ENCODE results near the gene NPTX2. TPM values are rescaled to one million over a fixed set of nuclear protein-coding genes. Genes with fewer than 3 reads are reported as not detected.

Gene NPTX2
- total and polyA plus RNA-seq, 2 of the 8 experiments (the other 6 are each of a cell fraction or from before 2014, with no cell fraction given): 18.4 to 19.2 TPM

DNA sequence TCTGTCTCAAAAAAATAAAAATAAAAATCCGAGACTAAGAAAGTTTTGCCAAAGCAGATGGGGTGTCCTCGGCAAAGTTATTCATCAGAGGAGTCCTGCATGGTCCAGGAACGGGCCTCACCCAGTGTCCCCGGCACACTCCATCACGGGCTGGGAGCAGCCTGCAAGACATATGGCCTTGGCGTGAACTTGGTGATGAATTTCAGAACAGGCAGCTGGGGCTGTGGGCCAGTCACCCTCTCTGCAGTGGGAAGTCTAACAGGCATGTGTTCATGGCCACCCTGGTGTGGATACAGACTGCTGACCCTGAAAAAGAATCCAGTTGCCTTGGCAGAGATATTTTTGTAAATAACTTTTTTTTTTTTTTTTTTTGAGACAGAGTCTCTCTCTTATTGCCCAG lies 34.7 kb downstream of the NPTX2 start:
- ChIA-PET POLR2A (ENCODE audit: partially characterized antibody) (no interaction called here), CTCF (ENCODE audit: partially characterized antibody) (no interaction called here)
- H2BK12ac ChIP-seq (ENCODE audit: low read depth, low read length): no peak overlapping the region
- no peak overlapping the region for H3K56ac ChIP-seq (replicated peaks; ENCODE audit: insufficient read length, low read depth, low read length)
- H3K27me3 ChIP-seq (replicated peaks in 1 of 4; ENCODE audit: control insufficient read depth in 3 of 4, extremely low read depth in 1 of 4, insufficient read depth in 3 of 4, low read length in 3 of 4): no peaks in the 10 kb centered on the region
- no peak overlapping the region for H3K27ac ChIP-seq (ENCODE audit: low read depth, low read length)
- H4K5ac ChIP-seq (ENCODE audit: insufficient read length, low read depth, low read length): no peak overlapping the region
- whole genome bisulfite sequencing, 2 experiments (ENCODE audit: extremely low coverage in 1 of 2, insufficient coverage in 1 of 2, insufficient read length in 1 of 2, insufficient replicate concordance in 2 of 2, low coverage in 1 of 2, low lambda C conversion rate in 2 of 2, missing lambda C conversion rate in 1 of 2): 95% methylated on average over 6 of the region's 6 CpGs; no CpG with 5 or more reads in 1 of the 2 experiments
- H4K8ac ChIP-seq (ENCODE audit: extremely low read depth, insufficient read depth, low read length): no peak overlapping the region
- no peak overlapping the region for H3K4ac ChIP-seq (replicated peaks; ENCODE audit: insufficient read length, low read depth, low read length)
- no peaks in the 10 kb centered on the region for H3K79me2 ChIP-seq (ENCODE audit: control insufficient read depth in 1 of 2, insufficient read depth in 2 of 2, low read length in 2 of 2)
- H2AK5ac ChIP-seq (ENCODE audit: low read depth, low read length): no peak overlapping the region
- H3K14ac ChIP-seq (ENCODE audit: insufficient read length): no peak overlapping the region
- H4K91ac ChIP-seq (replicated peaks; ENCODE audit: insufficient read length, low read length): no peak overlapping the region
- H3K23me2 ChIP-seq (ENCODE audit: low read depth, low read length): no peaks in the 10 kb centered on the region
- no peak overlapping the region for H3K23ac ChIP-seq (ENCODE audit: insufficient read length)
- no peaks in the 10 kb centered on the region for H3K36me3 ChIP-seq (ENCODE audit: control insufficient read depth in 2 of 4, insufficient read depth in 4 of 4, low read length in 3 of 4)
- DNase-seq (ENCODE audit: low read depth in 1 of 2, low spot score in 2 of 2) (no peak), FAIRE-seq (no peak)
- H2BK15ac ChIP-seq (ENCODE audit: low read length): no peak overlapping the region
- no peaks in the 10 kb centered on the region for H3K9me3 ChIP-seq (ENCODE audit: insufficient read depth in 2 of 2, low read depth in 1 of 2, low read length in 1 of 2)
- no peaks in the 10 kb centered on the region for H3K4me1 ChIP-seq (replicated peaks in 1 of 4; ENCODE audit: control insufficient read depth in 3 of 4, insufficient read depth in 4 of 4, low read length in 3 of 4)
- no peak overlapping the region for H2BK120ac ChIP-seq (replicated peaks; ENCODE audit: low read depth, low read length)
- H3K18ac ChIP-seq (ENCODE audit: extremely low read depth, low read length): no peak overlapping the region
- H3K9ac ChIP-seq (replicated peaks in 1 of 4; ENCODE audit: extremely low read depth in 1 of 4, low read depth in 3 of 4, low read length in 3 of 4): no peak overlapping the region
- H2AFZ ChIP-seq (ENCODE audit: low read length): no peak overlapping the region
- H4K20me1 ChIP-seq (replicated peaks in 1 of 2; ENCODE audit: control insufficient read depth in 1 of 2, insufficient read depth in 2 of 2, low read length in 2 of 2): no peaks in the 10 kb centered on the region
- H3K4me3 ChIP-seq (ENCODE audit: extremely low read depth in 1 of 4, insufficient read depth in 2 of 4, low read depth in 3 of 4, low read length in 4 of 4): no peak overlapping the region
- H3K4me2 ChIP-seq (ENCODE audit: insufficient read depth in 1 of 2, low read depth in 2 of 2, low read length in 2 of 2): no peak overlapping the region
- H2BK20ac ChIP-seq (ENCODE audit: low read length): no peak overlapping the region
- no peaks in the 10 kb centered on the region for H3K79me1 ChIP-seq (ENCODE audit: low read depth, low read length)
- no peak overlapping the region for H2BK5ac ChIP-seq (ENCODE audit: low read depth, low read length)
- TF ChIP-seq TEAD4 (IDR thresholded peaks at IDR 0.05; ENCODE audit: low read depth, low read length): no peak
- TF ChIP-seq TCF12 (IDR thresholded peaks at IDR 0.05; ENCODE audit: low read depth, low read length): no peak
- TF ChIP-seq JUN (IDR thresholded peaks at IDR 0.05; ENCODE audit: low read depth, low read length): no peak
- no peak for TF ChIP-seq TBP (IDR thresholded peaks at IDR 0.05; ENCODE audit: low read depth, low read length)
- no peak for TF ChIP-seq ASH2L (IDR thresholded peaks at IDR 0.05; ENCODE audit: low read length)
- TF ChIP-seq, protein P1, sequence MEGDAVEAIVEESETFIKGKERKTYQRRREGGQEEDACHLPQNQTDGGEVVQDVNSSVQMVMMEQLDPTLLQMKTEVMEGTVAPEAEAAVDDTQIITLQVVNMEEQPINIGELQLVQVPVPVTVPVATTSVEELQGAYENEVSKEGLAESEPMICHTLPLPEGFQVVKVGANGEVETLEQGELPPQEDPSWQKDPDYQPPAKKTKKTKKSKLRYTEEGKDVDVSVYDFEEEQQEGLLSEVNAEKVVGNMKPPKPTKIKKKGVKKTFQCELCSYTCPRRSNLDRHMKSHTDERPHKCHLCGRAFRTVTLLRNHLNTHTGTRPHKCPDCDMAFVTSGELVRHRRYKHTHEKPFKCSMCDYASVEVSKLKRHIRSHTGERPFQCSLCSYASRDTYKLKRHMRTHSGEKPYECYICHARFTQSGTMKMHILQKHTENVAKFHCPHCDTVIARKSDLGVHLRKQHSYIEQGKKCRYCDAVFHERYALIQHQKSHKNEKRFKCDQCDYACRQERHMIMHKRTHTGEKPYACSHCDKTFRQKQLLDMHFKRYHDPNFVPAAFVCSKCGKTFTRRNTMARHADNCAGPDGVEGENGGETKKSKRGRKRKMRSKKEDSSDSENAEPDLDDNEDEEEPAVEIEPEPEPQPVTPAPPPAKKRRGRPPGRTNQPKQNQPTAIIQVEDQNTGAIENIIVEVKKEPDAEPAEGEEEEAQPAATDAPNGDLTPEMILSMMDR (IDR thresholded peaks at IDR 0.05; ENCODE audit: control extremely low read depth in 1 of 3, insufficient read depth in 1 of 3, low read depth in 1 of 3, low read length in 3 of 3): no peak
- no peak for TF ChIP-seq SP1 (IDR thresholded peaks at IDR 0.05; ENCODE audit: low read depth, low read length)
- TF ChIP-seq JUND (IDR thresholded peaks at IDR 0.05; ENCODE audit: low read length): no peak
- no peak for TF ChIP-seq RNF2 (IDR thresholded peaks at IDR 0.05; ENCODE audit: borderline replicate concordance, low read depth, low read length, missing control alignments, poor library complexity, severe bottlenecking)
- TF ChIP-seq POLR2A (IDR thresholded peaks at IDR 0.05; ENCODE audit: control extremely low read depth in 1 of 2, low read depth in 2 of 2, low read length in 2 of 2): no peak
- TF ChIP-seq CTBP2 (IDR thresholded peaks at IDR 0.05; ENCODE audit: borderline replicate concordance, insufficient read depth, insufficient read length, low read length): no peak
- no peak for TF ChIP-seq EZH2 (IDR thresholded peaks at IDR 0.05; ENCODE audit: low read depth, low read length, severe bottlenecking)
- no peak for TF ChIP-seq BCL11A (IDR thresholded peaks at IDR 0.05; ENCODE audit: low read depth in 2 of 2, low read length in 2 of 2)
